Natural killer cell treated with Interleukin-12 subunit alpha and Interleukin-12 subunit beta and Interleukin-15 and Interleukin-18, amount 100 ng/mL, for 72 hours (primary cell): ENCODE results near the gene ITGB7. TPM values are rescaled to one million over a fixed set of nuclear protein-coding genes. Genes with fewer than 3 reads are reported as not detected.

Source experiments
- ATAC-seq, 2 donors: fragments of 150-1000 bp; cut with Tn5 transposase in 1 of 2; sonication (Bioruptor Pico), chemical (Tn5 transposase) in 1 of 2; 2 replicates each; pipeline ENCODE4 v1.10.0; 2021
- DNase-seq: peaks from one replicate; pipeline ENCODE4 v3.0.0; 2022; ENCODE audit warnings: low spot score
- H3K27ac Mint-ChIP-seq, 2 donors: 1 replicate in 1 of 2; 2 replicates in 1 of 2; pipeline ENCODE4 v1.8.0; 2022; ENCODE audit warnings: mixed read lengths in 2 of 2, mild to moderate bottlenecking in 1 of 2, moderate library complexity in 1 of 2
- H3K27me3 Mint-ChIP-seq, 2 donors: 1 replicate in 1 of 2; 2 replicates in 1 of 2; pipeline ENCODE4 v1.8.0; 2022; ENCODE audit warnings: mixed read lengths in 2 of 2
- H3K36me3 Mint-ChIP-seq: one replicate; pipeline ENCODE4 v1.8.0; 2022; ENCODE audit warnings: mixed read lengths
- H3K4me1 Mint-ChIP-seq, 2 donors: 1 replicate in 1 of 2; 2 replicates in 1 of 2; pipeline ENCODE4 v1.8.0; 2022; ENCODE audit warnings: low read depth in 2 of 2, mixed read lengths in 2 of 2, mild to moderate bottlenecking in 1 of 2
- H3K4me3 Mint-ChIP-seq: one replicate; pipeline ENCODE4 v1.8.0; 2022; ENCODE audit warnings: mixed read lengths
- H3K9me3 Mint-ChIP-seq: 2 replicates; pipeline ENCODE4 v1.8.0; 2022; ENCODE audit warnings: mixed read lengths
- total RNA-seq, 2 donors: library from RNA; stranded (reverse); gene quantifications; one replicate each; pipeline ENCODE4 v1.2.3, GENCODE V29; 2022

Gene ITGB7
- total RNA-seq, 2 donors from 2014 or later: 53.0 to 81.0 TPM

GRCh38 chr12:53217051-53217930 is 10.2 kb upstream of the ITGB7 start:
- peak; percentile 12 to 18 for ATAC-seq
- H3K36me3 Mint-ChIP-seq: no peaks in the 10 kb centered on the region
- DNase-seq: peak; percentile 86

GRCh38 chr12:53215497-53215896 is 8.4 kb upstream of the ITGB7 start:
- H3K27me3 Mint-ChIP-seq: no peaks in the 10 kb centered on the region
- ATAC-seq (no peak), DNase-seq (no peak)
- no peaks in the 10 kb centered on the region for H3K9me3 Mint-ChIP-seq
- peak overlapping the region; percentile 74 to 81 for H3K27ac Mint-ChIP-seq
- peaks cover 69 to 75% of the 10 kb centered on the region in 2 donors for H3K4me1 Mint-ChIP-seq
- no peaks in the 10 kb centered on the region for H3K36me3 Mint-ChIP-seq
- peak overlapping the region; percentile 95 for H3K4me3 Mint-ChIP-seq

More at GRCh38 chr12:53217051-53217930, 10.2 kb upstream of the ITGB7 start:
- H3K4me3 Mint-ChIP-seq: peak overlapping the region; percentile 95
- peaks cover 73 to 79% of the 10 kb centered on the region in 2 donors for H3K4me1 Mint-ChIP-seq
- H3K9me3 Mint-ChIP-seq: no peaks in the 10 kb centered on the region
- no peaks in the 10 kb centered on the region for H3K27me3 Mint-ChIP-seq
- peak overlapping the region; percentile 74 to 81 for H3K27ac Mint-ChIP-seq

- Mint-ChIP-seq H3K27me3 (no peaks in the 10 kb centered on the region), H3K36me3 (no peaks in the 10 kb centered on the region), H3K4me3 (no peak overlapping the region), H3K9me3 (no peaks in the 10 kb centered on the region), H3K4me1 (peaks cover 67 to 75% of the 10 kb centered on the region in 2 donors), H3K27ac (no peak overlapping the region)
- ATAC-seq (no peak), DNase-seq (no peak)
Measured at GRCh38 chr12:53214687-53215455, 7.8 kb upstream of the ITGB7 start.

GRCh38 chr12:53214221-53214620 is 7.2 kb upstream of the ITGB7 start:
- no peak for DNase-seq
- Mint-ChIP-seq H3K9me3 (no peaks in the 10 kb centered on the region), H3K4me1 (peaks cover 63 to 74% of the 10 kb centered on the region in 2 donors), H3K27ac (no peak overlapping the region), H3K4me3 (no peak overlapping the region), H3K36me3 (no peaks in the 10 kb centered on the region), H3K27me3 (no peaks in the 10 kb centered on the region)
- ATAC-seq: no peak

GRCh38 chr12:53213348-53213747 is 6.3 kb upstream of the ITGB7 start:
- Mint-ChIP-seq H3K36me3 (no peaks in the 10 kb centered on the region), H3K27me3 (no peaks in the 10 kb centered on the region), H3K9me3 (no peaks in the 10 kb centered on the region), H3K4me3 (no peak overlapping the region), H3K27ac (peak overlapping the region in 1 of 2 donors; percentile 36), H3K4me1 (peaks cover 65 to 74% of the 10 kb centered on the region in 2 donors)
- DNase-seq (peak; percentile 85), ATAC-seq (peak; percentile 69 to 80)

GRCh38 chr12:53212931-53213330 is 5.9 kb upstream of the ITGB7 start:
- DNase-seq (no peak), ATAC-seq (no peak)
- H3K27me3 Mint-ChIP-seq: no peaks in the 10 kb centered on the region
- H3K4me1 Mint-ChIP-seq: peaks cover 65 to 74% of the 10 kb centered on the region in 2 donors
- no peaks in the 10 kb centered on the region for H3K9me3 Mint-ChIP-seq
- no peak overlapping the region for H3K27ac Mint-ChIP-seq
- no peak overlapping the region for H3K4me3 Mint-ChIP-seq
- no peaks in the 10 kb centered on the region for H3K36me3 Mint-ChIP-seq

- Mint-ChIP-seq H3K27ac (no peak overlapping the region), H3K4me3 (no peak overlapping the region), H3K27me3 (no peaks in the 10 kb centered on the region), H3K9me3 (no peaks in the 10 kb centered on the region), H3K36me3 (no peaks in the 10 kb centered on the region), H3K4me1 (peaks cover 62 to 72% of the 10 kb centered on the region in 2 donors)
- DNase-seq (no peak), ATAC-seq (no peak)
Measured at GRCh38 chr12:53211476-53212381, 4.7 kb upstream of the ITGB7 start.

GRCh38 chr12:53210843-53211242 is 3.8 kb upstream of the ITGB7 start:
- ATAC-seq (no peak), DNase-seq (no peak)
- no peak overlapping the region for H3K4me3 Mint-ChIP-seq
- peaks cover 62 to 72% of the 10 kb centered on the region in 2 donors for H3K4me1 Mint-ChIP-seq
- no peaks in the 10 kb centered on the region for H3K9me3 Mint-ChIP-seq
- no peaks in the 10 kb centered on the region for H3K36me3 Mint-ChIP-seq
- H3K27me3 Mint-ChIP-seq: no peaks in the 10 kb centered on the region
- no peak overlapping the region for H3K27ac Mint-ChIP-seq

GRCh38 chr12:53208877-53209463 is 1.9 kb upstream of the ITGB7 start:
- Mint-ChIP-seq H3K27ac (peak overlapping the region; percentile 62 to 80), H3K36me3 (no peaks in the 10 kb centered on the region)
- ATAC-seq: peak; percentile 61 to 73

GRCh38 chr12:53208435-53208834 is 1.4 kb upstream of the ITGB7 start:
- peak overlapping the region; percentile 79 for H3K4me3 Mint-ChIP-seq
- ATAC-seq: no peak
- H3K4me1 Mint-ChIP-seq: peaks cover 45 to 67% of the 10 kb centered on the region in 2 donors
- H3K27ac Mint-ChIP-seq: peak overlapping the region; percentile 62 to 80
- no peaks in the 10 kb centered on the region for H3K36me3 Mint-ChIP-seq
- H3K27me3 Mint-ChIP-seq: no peaks in the 10 kb centered on the region
- DNase-seq: no peak
- no peaks in the 10 kb centered on the region for H3K9me3 Mint-ChIP-seq

More at GRCh38 chr12:53208877-53209463, 1.9 kb upstream of the ITGB7 start:
- H3K9me3 Mint-ChIP-seq: no peaks in the 10 kb centered on the region
- H3K27me3 Mint-ChIP-seq: no peaks in the 10 kb centered on the region
- H3K4me3 Mint-ChIP-seq: peak overlapping the region; percentile 79
- H3K4me1 Mint-ChIP-seq: peaks cover 50 to 72% of the 10 kb centered on the region in 2 donors
- no peak for DNase-seq

- Mint-ChIP-seq H3K4me1 (peaks cover 39 to 65% of the 10 kb centered on the region in 2 donors), H3K27me3 (no peaks in the 10 kb centered on the region)
- peak; percentile 94 to 95 for ATAC-seq
Measured at GRCh38 chr12:53205747-53206419, 1.2 kb downstream of the ITGB7 start.

GRCh38 chr12:53204351-53204750 is 2.7 kb downstream of the ITGB7 start:
- no peaks in the 10 kb centered on the region for H3K9me3 Mint-ChIP-seq
- no peak for ATAC-seq
- peaks cover 5% of the 10 kb centered on the region for H3K36me3 Mint-ChIP-seq

More at GRCh38 chr12:53205747-53206419, 1.2 kb downstream of the ITGB7 start:
- DNase-seq: peak; percentile 91
- no peaks in the 10 kb centered on the region for H3K9me3 Mint-ChIP-seq
- H3K4me3 Mint-ChIP-seq: peak overlapping the region; percentile 79
- H3K27ac Mint-ChIP-seq: peak overlapping the region; percentile 62 to 73
- peaks cover 3% of the 10 kb centered on the region for H3K36me3 Mint-ChIP-seq

More at GRCh38 chr12:53204351-53204750, 2.7 kb downstream of the ITGB7 start:
- Mint-ChIP-seq H3K27ac (no peak overlapping the region), H3K27me3 (no peaks in the 10 kb centered on the region), H3K4me3 (peak overlapping the region; percentile 38), H3K4me1 (peaks cover 50 to 74% of the 10 kb centered on the region in 2 donors)
- DNase-seq: no peak
